ENCODE results near the gene STMND1.
A peak's percentile ranks its signal among the peaks of the same experiment; 100 is the strongest.

Gene STMND1

DNA sequence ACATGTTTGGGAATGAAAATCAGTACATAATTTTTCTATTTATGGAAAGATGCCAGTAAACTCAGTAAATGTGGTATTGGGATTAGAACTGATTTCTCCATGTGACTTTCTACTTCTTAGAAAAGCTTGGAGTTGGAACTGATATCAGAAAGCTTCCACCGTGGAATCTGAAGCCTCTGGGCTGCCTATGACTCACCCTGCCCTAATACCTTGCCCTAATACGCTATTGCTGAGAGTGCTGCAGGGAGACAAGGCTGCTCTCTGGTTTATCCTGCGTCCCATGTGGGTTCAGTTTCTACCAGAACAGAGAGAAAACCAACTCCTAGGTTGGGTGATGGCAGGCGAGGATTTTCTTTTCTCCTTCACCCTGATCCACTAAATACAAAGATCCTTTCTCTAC lies 3.3 kb upstream of the STMND1 start:
- DNase-seq (ENCODE audit: low spot score) = no peak

DNA sequence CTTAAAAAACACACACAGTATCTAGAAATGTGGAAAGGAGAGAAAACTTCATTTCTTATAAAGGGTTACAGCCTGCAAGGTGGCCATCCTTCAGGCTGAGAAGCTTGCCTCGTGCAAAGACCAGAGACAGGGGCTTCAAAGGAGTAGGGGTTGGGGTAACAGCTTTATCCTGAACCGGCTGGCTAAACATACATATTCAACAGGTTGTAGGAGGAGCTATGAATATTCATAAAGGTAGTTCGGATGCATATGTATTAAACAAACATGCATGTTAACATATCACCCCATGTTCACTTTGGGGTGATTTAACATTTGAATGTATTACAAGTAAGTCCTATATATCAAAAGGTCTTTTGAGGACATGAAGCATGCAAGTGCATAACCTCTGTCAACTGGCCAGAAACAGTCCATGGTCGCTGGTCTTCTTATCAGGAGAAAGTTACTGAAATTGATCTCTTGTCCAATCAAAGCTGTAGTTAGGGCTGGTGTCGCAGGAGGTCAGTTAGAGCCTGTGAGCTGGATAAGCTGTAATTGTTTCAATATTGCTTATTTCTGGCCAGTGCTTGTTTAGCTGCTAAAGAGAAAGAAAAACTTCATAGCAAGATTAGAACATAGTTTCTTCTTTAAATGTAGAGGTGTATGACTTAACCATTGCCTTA lies 2.3 kb upstream of the STMND1 start:
- no peak for DNase-seq (ENCODE audit: low spot score)

DNA sequence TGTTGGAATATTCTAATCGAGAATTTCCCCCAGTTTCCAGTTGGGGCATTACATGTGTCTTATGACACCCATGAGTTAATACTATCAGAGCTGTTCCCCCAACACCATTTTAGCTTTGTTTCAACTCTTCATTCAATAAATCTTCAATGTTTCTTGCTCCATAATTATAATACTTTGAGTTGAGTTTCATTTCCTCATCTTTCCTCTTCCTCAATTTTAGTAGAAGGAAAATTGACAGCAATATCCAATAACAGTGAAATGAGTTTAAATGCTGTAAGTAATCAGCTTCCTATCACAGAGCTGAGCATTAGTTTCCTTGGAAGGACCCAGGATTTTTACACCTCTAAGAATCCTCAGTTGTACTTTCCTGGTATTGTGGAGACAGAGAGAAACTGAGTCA lies 1.0 kb upstream of the STMND1 start:
- DNase-seq (ENCODE audit: low spot score) = no peak

DNA sequence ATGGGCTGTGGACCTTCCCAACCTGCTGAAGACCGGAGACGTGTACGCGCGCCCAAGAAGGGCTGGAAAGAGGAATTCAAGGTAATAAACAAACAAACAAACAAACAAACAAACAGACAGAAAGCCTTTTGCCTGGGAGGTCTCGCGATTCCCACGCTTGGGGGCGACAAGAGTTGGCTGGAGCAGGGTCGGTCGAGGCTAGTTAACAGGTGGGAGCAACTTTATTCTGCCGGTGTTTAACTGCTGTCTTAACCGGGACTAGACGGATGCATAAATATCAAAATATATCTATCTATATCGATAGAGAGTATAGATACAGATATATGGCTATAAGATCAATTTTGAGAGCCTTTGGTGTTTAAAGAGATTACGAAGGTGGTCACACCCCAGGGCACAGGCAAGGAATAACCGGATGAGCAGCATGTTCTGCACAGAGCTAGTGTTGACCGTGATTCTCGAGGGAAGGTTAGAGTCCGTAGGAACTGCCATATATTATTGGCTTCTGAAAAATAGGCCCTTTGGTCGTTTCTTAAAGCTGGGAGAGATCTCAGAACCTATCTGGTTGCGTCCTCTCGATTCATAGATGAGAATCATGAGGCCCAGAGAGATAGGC lies 514 bp downstream of the STMND1 start:
- no peak for DNase-seq (ENCODE audit: low spot score)

DNA sequence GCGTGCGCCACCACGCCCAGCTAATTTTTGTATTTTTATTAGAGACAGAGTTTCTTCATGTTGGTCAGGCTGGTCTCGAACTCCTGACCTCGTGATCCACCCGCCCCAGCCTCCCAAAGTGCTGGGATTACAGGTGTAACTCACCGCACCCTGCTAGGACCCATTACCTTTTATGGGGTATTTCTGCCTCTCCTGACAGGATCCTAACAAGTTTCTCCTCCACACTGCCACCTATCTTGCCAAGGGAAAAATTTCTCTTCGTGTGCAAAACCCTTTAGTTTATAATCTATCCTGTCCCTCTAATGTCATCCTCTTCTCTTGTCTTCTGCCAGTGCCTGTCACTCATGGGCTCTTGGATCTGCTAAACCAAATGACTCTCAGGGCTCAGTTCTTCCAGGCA lies 1.9 kb downstream of the STMND1 start:
- no peak for DNase-seq (ENCODE audit: low spot score)

DNA sequence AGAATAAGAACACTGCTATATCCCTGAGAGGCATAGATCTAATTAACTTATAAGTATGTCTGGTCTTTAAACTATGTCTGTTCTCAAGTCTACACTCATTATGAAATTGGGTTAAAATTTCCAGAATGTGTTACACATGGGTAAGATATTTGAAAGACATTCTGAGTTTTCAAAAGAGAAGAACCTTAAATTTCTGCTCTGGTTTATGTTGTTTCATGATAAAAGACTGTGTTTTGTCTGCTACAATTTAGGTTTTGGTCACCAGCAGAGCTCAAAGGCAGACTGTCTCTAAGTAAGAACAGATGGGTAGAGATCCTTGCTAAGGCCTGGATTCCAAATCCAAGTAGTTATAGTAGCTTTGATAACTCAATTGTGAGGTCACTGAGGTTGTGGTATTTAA lies 6.0 kb downstream of the STMND1 start:
- no peak for DNase-seq (ENCODE audit: low spot score)

DNA sequence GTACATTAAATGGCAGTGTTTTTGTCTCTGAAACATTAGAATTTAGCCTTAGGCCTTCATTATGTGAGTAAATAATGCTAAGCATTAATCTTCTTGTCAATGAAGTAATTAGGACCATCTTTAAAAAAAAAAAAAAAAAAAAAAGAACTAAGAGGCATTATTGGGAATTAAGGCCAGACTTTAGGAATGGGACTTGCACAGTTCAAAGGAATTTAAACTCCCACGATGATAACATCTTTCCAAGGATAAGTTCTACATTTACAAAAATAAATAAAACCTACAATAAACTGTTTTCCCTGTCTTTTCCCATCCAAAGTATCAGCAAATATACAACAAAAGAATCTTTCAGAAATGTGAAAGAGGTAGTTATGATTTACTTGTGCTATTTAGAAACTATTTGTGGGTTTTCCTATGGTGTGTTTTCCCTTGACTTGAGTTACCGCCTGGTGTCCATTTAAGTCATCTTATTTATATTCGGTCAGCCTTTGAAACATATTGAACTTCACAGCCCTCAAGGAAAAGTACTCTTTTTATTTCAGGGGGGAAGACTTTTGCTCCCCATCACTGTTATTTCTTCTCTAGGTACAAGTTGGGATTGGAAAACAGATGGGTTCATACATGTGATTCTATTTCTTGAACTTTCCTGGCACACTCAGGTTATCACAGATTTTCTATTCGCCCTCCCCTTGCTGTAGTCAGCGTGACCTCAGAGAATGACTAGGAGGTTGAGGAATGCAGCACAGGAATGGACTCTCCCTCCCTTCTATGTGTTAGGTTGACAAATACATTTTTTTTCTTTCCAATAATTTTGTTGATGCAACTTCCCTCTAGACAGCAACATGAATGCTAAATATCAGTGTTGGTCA lies 13.6 kb downstream of the STMND1 start:
- no peak for DNase-seq (ENCODE audit: low spot score)

DNA sequence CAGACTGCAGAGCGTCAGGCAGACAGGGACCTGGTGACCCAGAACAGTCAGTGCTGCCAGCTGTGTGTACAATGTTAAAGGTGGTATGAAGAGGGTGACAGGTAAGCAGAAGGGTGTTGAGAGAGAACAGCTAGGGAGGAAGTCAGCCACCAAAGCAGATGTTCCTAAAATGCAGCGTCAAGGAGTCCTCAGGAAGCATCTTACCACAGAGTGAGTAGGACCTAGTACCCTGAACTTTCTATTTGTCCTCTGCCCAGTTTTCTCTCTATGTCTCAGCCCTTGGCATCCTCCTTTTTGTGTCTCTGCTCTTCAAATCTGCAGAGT lies 14.2 kb downstream of the STMND1 start:
- DNase-seq (ENCODE audit: low spot score) = no peak

DNA sequence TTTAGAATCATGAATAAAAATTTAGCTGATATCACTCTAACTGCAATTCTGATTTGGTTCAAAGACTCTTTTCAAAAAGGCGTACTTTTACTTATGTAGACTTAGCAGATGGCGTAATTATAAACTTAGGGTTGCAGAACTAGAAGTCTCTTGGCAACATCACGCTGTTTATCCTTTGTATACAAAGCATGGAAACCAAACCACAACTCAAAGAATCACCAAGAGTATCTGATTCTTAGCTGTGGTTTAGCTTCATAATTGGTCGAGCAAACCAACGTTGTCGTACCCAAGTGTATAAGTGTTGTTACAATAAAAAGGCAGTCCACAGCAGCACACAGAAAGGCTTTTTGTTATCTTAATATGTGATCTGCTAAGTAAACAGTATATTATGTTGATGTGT lies 18.2 kb downstream of the STMND1 start:
- DNase-seq (ENCODE audit: low spot score) = no peak

DNA sequence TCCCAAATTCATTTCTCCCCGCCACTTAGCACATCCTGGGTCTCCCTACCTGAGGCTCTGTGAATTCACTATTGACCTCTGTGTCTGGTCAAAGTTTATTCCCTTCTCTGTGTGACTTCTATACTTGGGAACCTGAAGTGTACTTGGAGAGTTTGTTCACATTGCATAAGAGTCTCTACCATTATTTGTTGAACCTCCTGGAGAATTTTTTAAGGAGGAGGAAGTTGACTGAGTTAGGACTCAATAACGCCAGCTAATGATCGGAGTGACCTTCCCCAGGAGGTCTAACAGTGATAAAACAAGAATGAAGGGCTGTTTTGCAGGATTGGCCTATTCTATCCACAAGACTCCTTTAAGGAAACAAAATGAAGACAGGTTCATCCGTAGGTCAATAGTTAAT lies 23.6 kb downstream of the STMND1 start:
- no peak for DNase-seq (ENCODE audit: low spot score)

DNA sequence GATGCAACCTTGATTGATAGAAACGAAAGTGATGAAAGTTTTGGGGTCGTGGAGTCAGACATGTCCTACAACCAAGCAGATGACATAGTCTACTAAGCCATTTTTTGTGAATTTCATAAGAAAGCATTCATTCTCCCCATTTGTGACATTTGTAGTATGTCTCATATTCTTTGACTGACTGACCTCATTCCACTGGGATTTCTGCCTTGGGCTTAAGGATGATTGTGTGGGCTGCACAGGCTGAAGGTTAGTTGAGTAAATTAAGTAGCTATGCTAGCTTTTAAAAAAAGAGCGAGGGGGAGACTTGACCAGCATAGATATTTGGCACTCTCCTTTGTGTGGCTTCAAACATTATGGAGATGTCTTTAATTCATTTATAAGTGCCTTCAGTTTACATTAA lies 28.9 kb downstream of the STMND1 start:
- DNase-seq (ENCODE audit: low spot score) = no peak

DNA sequence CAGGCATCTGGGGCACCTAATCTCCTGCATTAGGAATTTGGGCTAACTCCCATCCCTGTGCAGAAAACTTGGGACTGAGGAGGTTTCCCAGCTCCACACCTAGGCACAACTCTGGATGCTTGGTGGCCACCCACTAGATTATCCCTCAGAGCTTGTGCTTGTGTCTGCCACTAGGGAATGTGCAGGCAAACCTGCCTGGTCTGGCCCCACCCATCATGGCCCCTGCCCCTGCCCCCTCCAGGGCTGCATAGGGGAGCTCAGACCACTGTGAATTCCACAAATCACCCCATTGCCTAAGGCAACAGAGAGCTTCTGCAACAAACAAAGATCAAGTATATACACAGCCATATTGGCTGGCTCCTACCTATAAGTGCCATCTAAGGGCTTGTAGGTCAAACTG lies 31.1 kb downstream of the STMND1 start:
- no peak for DNase-seq (ENCODE audit: low spot score)

DNA sequence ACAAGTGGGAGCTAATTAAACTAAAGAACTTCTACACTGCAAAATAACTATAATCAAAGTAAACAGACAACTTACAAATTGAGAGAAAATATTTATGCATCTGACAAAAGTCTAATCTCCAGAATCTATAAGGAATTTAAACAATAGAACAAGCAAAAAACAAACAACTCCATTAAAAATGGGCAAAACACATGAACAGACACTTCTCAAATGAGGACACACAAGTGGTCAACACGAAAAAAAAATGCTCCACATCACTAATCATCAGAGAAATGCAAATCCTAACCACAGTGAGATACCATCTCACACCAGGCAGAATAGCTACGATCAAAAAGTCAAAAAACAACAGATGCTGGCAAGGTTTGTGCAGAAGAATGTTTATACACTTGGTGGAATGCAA lies 36.2 kb downstream of the STMND1 start:
- DNase-seq (ENCODE audit: low spot score) = no peak

DNA sequence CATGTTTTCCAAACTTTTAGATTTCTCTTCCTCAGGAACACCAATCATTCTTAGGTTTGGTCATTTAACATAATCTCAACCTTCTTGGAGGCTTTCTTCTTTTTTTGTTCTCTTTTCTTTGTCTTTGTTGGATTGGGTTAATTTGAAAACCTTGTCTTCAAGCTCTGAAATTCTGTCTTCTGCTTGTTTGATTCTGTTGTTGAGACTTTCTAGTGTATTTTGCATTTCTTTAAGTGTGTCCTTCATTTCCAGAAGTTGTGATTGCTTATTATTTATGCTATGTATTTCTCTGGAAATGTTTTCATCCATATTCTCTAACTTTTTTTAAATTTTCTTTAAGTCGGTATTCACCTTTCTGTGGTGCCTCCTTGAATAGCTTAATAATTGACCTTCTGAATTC lies 42.2 kb downstream of the STMND1 start:
- DNase-seq (ENCODE audit: low spot score) = no peak

DNA sequence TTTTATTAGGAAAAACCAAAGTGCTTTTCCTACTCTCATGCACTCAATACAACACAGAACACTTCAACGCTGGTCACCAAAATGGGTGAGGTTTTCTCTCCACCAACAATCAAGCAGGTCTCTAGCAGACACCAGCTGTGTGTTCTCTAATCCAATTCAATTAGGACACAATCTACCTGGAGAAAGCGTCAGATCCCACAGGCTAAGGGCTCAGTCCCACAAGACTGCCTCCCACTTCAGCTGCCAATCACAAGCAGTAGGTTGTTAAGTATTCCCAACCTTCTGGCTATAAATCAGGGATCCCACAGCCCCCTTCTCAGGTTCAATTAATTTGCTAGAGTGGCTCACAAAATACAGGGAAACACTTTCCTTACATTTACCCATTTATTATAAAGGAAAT lies 47.7 kb downstream of the STMND1 start:
- no peak for DNase-seq (ENCODE audit: low spot score)

DNA sequence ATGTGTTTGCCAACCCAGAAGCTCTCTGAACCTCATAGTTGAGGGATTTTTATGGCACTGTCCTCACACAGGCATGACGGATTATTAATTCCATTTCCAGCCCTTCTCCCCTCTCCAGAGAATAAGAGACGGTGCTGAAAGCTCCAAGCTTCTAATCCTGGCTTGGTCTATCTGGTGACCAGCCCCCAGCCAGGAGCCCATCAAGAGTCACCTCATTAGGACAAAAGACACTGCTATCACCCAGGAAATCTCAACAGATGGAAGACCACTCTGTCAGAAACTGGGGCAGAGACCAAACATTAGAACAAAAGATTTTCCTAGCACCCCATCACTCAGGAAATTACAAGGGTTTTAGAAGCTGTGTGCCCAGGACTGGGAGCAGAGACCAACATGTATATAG lies 48.2 kb downstream of the STMND1 start:
- no peak for DNase-seq (ENCODE audit: low spot score)

DNA sequence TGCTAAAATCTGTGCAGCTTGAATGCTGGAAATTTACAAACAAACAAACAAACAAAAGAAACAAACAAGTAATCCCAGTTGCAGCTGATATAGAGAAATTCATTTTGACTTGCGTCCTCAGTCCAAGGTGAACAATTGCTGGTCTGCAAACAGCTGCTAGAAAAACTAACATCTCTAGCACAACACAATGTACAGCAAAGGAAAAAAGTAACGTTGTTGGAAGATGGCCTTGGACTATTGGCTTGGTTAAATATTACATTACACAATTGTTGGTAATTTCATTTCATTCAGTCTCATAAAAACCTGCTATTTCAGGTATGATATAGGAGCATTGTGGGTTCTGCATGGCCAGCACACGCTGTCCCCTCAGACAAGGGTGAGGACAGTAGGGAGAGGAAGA lies 50.0 kb downstream of the STMND1 start:
- no peak for DNase-seq (ENCODE audit: low spot score)

DNA sequence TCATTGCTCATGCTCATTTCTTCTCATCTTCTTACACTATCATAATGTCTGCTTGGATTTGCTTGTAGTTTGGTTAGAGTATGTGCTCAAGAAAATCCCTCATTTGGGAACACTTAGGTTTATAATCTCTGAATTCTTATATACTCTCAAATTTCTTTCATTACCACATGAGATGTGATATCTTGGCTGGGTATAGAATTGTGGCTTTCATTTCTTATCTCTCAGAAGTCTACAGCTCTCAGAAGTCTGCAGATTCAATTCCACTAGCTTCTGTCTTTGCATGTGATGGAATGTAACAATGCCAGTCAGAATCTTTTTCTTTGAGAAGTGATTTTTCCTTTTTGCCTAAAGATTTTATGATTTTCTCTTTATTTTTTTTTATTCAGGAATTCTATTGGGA lies 50.9 kb downstream of the STMND1 start:
- no peak for DNase-seq (ENCODE audit: low spot score)

DNA sequence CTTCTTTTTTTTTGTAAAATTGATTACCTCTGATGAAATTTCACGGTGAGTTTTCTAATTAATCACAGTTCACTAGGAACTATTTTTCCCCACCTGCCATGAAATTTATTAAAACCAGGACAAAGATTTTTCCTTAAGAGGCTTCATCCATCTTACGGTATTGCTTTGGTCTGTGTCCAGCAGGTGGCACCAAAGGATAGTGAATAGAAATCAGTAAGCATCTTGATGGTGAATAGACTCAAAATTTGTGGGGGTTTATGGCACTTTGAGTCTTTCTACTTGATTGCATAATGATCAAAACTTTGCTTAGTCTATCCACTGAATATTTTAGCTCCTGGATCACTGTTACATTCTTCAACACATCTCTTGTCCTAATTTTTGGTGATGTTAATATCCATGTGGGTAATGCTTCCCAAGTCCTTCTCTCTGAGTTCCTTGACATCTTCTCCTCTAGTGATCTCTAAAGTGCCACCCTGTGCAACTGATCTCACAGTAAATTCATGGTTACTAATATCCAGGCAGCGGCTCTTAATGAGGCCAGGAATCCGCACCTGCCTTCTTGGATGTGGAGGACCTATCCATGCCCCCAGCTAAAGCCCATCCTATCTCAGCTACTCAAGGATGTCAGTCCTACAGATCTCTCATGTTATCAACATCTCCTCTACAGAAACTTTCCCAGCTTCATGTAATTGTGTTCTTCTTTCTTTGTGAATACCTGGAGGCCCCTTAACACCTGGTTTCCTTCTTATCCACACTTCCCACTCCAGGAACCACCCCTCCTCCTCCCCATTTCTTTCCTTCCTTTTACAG lies 54.5 kb downstream of the STMND1 start:
- DNase-seq (ENCODE audit: low spot score) = peak; percentile 64

DNA sequence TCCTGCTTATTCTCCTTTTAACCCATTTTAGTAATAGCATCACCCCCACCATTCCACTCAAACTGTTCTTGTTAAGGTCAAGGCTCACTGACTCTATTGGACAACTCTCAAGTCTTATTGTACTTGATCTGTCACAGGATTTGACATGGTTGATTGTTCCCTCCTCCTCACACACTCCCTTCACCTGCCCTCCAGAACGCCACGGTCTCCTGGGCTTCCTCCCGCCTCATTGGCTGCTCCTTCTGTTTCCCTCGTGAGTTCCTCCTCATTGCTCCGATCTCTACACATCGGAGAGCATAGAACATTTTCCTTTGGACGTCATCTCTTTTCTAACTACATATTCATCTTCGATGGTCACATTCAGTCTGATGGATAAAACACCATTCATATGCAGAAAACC lies 55.1 kb downstream of the STMND1 start:
- DNase-seq (ENCODE audit: low spot score) = no peak

DNA sequence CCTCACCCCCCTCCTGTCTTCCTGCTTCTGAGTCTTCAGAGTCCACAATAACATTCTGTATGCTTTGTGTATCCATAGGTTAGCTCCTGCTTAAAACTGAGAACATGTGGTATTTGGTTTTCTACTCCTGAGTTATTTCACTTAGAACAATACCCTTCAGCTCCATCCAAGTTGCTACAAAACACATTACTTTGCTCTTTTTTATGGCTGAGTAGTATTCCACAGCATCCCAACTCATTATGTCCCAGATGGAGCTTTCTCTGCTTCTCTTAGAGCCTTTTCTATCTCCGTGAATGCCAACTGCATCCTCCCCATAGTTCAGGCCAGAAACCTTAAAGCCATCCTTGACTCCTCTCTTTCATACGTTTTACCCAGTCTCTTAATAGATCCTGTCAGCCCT lies 55.8 kb downstream of the STMND1 start:
- no peak for DNase-seq (ENCODE audit: low spot score)

DNA sequence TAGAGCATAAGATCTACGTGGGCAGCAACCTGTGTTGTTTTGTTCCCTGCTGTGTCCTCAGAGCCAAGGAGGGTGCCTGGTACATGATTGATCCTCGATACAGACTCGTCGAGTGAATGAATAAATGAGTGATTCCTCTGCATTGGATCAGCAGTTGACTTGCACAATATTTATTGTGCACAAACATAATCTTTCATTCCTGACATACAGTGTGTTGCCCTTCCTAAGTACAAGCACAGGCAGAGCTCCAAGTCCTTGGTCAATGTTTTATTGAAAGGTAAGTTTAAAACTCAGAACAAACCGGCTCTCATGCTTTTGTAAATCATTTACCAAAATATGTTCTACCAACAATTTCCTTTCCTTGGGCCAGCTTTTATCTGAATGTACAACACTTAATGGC lies 57.4 kb downstream of the STMND1 start:
- no peak for DNase-seq (ENCODE audit: low spot score)

DNA sequence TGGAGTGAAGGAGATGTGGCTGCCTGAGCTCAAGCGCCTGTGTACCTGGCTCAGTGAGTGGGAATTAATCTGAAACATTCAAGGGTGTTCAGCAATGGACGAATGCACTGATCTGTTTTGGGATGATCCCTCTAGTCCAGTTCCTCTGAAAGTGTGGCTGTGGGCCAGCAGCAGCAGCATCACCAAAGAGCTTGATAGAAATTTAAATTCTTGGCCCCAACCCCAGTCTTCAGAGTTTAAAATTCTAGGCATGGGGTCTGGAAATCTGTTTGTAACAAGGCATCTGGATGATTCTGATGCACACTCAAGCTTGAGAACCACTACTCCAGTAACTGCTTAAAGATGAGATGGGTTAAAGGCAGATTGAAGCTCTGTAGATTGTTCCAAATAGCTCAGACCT lies 59.2 kb downstream of the STMND1 start:
- DNase-seq (ENCODE audit: low spot score) = no peak
